ENCODE measurements around the gene TLR8.
"Not testable (repeated sequence)": the region's sequence is repeated elsewhere in the genome, so short reads cannot be mapped to it uniquely, and the experiment has no call there.

The TLR8 gene

DNA sequence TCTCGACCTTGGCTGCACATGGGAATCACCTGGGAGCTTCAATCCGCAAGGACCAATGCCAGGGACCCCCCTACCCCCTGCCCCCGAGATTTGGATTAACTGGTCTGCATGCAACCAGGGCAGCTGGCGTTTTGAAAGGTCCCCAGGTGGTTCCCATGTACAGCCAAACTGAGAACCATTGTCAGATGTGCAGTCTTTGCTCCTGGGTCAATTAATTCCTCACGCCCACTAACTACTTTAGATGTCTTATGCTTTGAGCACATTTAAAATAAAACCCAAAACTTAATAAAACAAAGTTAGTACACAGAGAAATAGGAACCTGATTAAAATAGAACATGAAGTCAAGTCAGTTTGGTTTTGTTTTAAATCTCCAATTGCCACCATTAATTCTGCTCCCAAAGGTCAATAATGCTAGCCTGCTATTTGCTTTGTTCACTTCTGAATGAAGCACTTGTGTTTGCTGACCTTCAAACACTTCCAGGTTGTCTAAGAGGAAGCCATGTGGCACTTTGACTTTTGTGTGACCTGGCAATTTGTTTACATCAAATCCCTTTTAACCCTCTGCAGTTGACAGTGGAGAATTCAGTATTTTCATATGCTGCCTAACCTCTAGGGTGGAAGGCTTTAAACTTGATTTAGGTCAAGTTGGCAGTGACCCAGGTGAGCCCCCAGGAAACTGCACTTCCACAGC, 41.3 kb downstream of the TLR8 start:
- peak; percentile 48 for DNase-seq

DNA sequence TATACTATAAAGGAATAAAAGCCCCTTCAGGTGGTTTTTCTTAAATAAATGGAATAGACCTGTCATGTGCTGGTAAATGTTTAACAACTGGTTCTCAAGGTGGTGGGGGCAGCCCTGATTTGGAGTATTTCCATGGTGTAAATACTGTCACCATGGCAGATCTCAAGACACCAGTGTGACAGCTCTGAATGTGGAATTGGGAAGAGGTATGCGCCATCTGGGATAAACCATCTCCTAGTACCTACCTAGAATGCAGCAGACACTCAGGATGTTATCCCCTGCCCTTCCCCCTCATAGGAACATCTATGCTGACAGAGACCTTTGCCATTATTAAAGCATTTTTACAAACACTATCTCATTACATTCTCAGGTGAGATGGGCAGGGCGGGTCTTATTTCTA, 42.1 kb downstream of the TLR8 start:
- DNase-seq, result no peak

DNA sequence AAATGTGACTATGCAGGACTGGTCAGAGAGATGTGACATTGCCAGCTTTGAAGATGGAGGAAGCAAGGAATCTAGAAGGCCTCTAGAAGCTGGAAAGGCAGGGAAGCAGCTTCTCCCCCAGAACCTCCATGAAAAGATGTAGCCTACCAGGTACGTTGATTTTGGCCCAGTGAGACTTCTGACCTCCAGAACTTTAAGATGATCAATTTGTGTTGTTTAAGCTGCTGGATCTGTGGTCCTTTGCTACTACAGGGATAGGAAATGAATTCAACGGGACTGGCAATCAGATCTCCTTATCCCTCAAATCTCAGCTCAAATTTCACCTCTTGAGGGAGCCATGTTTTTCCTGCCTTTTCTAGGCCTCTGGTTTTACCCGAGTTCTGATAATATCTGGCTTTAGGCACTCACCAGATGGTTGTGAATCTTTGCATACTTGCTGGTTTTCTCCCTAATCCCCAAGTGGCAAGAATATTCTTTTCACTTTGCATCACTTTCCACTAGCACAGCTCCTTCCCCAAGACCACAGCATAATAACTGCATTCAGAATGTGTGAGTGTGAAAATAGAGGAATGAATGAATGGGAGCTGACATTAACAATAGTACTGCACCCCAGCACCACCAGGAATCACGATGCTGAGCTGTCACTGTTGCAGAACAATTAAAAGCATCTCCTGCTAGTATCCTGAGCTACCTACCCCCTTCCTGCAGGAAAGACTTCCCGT, 42.9 kb downstream of the TLR8 start:
- DNase-seq, result no peak

DNA sequence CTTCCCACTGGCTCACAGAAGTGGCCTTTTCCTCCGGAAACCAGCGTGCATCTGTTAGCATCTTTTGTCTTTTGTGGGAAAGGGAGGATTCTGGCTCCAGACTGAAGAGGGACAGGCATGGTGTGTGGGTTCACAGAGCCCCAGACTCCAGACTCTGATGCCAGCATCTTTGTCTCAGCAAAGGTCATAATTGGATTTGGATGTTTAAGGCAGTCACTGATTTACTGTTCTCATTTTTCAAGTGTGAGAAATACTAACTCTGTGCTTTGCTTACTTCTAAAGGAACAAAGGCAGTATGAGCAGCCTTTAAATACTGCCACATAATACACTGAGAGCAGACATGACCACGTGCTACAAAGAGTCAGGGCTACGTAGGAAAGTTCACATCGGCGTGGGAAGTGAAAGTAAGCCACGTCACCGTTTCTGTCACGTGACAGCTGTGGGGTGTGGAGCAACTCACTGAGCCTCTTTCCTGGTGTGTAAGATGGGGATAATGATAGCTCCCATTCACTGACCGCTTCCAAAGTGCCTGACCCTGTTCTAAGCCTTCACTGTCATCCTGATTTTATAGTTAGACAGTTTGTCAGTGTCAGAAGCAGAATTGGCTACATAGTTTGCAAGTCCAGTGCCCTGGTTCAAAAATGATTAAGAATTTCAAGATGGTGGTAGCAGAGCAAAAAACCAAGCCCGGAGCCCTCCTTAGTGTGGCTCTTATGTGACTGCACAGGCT, 43.7 kb downstream of the TLR8 start:
- DNase-seq, result no peak

DNA sequence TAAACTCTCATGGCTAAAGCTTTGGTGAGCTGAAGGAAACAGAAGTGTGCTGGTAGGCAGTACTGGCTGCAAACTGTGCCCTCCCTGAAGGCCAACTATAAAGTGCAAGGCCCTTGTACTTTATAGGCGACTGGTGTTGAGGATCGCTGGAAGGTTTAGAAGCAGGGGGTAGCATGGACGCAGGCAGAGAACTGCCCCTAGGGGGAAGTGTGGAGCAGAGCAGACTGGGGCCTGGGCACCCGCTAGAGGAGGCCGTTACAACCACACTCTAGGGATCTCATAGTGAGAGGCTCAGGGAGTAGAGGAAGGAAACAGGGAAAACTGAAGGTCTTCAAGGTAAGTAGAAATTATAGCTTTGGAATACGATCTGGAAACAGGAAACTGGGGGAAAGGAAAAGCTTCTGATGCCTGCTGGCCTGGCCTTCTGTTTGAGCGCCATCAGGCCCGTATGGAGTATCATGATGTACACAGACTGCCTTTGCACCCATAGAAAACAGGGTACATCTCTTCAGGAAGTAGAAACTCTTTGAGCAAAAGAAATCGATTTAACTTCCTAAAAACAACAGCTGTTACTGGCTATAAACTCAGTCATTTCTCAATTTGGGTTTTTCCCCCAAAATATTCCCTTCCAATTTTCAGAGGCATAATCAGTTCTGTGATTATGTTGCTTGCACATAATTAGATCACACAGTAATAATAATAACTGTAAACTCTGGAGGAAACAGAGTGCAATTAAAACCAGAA, 44.6 kb downstream of the TLR8 start:
- DNase-seq, result no peak

DNA sequence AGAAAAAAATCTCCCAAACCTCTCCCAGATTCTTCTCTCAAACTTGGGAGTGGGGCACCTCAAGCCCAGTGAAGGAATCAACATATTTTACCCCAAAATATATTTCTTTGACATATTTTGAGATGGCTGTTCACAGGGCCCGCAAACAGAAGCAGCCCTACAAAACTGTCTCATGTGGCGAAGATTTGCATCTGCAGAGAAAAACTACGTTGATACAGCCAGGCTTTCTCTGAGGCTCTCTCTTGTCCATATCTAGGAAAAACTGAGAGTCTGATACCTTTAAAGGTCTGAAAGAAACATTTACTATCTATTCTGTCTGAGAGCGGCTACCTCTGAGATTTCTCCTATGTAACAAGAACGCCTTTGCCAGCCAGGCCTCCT, 45.2 kb downstream of the TLR8 start:
- DNase-seq, result no peak

DNA sequence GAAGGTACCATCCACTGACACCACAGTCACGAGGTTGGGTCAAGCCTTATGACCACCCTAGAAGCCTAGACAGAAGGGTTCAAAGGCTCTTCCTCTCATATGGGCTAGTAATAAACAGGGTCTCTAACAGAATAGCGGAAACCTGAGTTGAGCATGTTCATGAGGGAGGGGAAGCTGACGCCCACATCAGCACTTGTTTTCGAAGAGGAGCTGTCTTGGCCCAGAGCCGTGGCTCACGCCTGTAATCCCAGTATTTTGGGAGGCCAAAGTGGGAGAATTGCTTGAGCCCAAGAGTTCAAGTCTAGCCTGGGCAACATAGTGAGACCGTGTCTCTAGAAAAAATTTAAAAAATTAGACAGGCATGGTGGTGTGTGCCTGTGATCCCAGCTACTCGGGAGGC, 47.0 kb downstream of the TLR8 start:
- no peak for DNase-seq

DNA sequence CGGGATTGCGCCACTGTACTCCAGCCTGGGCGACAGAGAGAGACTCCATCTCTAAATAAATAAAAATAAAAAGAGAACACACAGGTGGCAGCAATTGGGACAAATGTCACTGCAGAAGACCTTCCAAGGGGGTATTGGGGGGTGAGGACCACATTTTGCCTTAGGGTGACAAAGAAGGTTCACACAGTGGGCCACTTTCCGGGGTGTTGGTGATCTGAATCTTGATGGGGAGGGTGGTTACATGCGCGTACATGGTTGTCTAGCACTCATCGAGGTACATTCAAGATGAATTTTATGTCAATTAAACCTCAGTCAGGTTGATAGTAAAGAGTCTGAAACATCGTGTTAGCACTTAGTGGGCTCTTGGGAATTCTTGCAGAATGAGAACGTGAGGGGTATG, 48.0 kb downstream of the TLR8 start:
- DNase-seq, result no peak

DNA sequence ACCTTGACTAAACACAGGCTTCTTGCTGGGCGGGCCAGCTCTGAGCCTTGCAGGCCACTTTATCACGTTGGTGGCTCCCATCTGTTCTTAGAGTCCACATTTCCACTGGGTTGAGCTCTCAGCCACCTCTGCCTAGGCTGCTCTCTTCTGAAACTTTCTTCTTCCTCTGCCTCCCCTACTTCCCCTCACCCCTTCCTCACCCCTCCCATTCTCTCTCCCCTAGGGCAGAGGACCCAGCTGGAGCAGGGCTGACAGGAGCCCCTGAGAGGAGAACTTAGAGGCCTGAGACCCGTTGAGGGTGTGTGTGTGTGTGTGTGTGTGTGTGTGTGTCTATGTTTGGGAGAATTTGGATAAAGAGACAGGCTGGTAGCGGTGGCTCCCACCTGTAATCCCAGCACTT, 48.6 kb downstream of the TLR8 start:
- no peak for DNase-seq

DNA sequence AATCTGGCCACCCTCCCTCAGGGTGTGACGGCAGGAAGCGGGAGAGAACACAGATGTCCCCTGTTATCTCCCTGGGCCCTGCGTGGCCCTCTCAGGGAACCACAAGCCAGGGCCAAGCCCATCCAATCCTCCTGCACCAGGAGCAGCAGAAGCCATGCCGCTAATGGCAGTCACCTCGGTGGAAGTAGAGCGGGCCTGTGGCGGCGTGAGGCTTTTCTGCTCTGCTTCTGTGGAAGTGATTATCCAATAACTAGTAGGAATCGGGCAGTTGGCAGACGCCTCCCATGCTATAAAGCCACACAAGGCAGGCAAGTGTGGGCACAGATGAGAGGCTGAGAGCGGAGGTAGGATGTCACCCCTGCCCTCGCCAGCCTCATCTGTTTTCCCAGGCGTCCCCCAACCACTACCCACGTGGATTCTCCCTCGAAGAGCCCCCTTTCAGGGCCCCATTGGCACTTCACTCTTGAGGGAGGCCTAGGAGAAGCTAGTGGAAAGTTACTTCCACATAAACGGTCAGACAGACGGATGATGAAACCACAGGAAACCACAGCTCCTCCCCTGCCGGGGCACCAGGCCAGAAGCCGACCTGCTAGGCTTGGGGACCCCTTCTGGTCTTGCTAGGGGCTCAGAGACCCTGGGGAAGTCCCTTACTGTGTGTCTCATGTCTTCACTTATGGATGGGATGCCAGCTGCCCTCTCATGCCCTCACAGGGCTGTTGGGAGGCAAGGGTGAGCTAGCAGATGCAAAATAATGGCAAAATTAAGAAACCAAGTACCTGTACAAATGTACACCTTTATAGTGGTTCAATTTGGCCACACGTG, 49.7 kb downstream of the TLR8 start:
- no peak for DNase-seq

DNA sequence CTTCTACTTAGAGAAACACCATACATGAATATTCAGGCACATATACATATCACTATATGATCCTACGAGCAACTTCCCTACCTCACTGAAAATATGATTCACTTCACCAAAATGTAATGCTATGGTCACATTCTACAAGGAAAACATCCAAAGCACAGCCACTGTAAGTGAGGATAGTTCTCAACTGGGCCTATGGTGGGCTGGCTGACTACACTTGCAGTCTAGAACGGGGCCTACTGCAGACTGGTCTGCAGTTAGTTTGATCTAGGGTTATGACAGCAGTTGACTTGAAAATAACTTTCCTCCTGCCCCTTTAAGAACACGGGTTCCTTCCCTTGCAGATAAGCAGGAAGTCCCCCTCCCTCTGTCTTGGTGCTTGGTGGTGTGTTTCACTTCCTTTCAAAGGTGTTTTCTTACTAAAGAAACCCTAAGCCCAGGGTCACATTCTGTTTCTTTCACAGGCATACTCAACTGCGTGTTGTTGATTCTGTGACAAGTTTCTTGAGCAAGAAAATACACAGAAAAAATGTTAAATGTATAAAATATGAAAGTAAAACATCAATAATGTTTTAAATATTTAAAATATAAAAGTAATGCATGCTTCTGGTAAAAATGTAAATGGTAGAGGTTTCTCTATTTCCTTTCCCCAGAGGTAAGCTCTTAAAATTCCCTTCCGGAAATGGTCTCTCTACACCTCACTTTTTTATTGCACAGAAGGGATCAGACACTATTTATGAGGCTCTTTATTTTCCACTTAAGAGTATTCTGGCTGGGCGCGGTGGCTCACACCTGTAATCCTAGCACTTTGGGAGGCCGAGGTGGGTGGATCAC, 50.5 kb downstream of the TLR8 start:
- no peak for DNase-seq

DNA sequence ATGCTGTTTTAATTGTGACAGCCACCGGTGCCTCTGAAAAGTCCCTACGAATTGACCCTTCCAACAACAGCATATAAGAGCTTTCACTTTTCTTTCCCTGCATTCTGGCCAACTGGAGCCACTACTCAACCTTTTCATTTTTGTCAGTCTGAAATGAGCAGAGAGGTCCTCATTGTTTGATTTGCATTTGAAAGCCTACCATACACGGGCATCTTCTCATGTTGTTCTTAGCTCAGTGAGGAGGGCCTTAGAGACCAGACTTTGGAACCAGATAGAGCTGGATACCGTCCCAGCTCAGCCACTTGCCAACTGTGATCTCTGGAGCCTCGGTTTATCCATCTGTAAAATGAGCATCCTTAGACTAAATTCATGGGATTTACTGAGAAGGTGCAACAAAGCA, 51.6 kb downstream of the TLR8 start:
- DNase-seq, result no peak

DNA sequence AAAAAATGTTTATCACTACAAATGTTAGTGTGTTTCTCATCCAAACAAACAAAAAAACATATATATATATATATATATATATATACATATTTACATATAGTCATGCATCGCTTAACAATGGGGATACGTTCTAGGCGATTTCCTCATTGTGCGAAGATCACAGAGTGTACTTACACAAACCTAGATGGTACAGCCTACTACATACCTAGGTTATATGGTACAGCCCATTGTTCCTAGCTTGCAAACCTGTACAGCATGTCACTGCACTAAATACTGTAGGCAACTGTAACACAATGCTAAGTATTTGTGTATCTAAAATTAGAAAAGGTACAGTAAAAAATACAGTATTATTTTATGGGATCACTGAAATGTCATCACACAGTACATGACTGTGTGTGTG, 52.0 kb downstream of the TLR8 start:
- no peak for DNase-seq

DNA sequence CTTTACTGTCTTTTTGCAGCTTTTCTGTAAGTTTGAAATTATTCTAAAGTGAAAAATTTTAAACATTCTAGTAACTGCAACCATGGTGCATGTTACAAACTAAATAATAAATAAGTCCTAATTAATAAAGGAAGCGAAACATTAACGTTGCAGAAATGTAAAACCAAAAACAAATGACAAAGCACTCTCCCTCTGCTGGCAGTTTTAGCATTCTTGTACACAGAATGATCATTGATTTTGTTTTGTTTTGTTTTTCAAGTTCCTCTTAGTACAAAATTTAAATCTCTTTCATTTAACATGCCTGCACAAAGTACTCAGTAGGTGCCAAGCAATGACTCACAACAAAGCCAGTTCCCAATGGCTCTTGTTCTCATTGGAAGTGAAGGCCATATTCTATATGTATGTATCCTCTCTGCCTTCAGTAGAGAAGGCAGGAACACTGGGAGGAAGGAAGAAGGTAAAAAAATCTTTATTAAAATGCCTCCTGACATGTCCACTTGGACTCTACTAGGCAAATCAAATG, 54.8 kb downstream of the TLR8 start:
- DNase-seq, result no peak

DNA sequence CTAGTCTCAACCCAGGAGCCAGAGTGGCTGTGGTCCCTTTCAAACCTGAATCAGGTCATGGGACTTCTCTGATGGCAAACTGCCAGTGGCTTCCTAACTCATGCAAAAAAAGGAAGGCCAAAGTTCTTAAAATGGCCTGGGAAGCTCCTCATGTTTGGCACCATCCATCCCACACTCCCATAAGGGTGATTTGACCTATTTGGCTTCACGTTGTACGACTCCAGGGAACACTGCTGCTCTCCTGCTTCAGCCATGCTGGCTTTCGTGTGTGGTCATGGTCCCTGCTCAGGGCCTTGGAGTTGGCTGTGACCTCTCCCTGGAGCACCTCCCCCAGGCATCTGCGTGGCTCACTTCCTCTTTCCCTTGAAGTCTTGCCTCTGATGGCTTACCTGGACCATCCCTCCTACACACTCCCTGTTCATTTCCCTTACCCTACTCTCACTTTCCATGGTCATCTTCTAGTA, 55.7 kb downstream of the TLR8 start:
- no peak for DNase-seq

DNA sequence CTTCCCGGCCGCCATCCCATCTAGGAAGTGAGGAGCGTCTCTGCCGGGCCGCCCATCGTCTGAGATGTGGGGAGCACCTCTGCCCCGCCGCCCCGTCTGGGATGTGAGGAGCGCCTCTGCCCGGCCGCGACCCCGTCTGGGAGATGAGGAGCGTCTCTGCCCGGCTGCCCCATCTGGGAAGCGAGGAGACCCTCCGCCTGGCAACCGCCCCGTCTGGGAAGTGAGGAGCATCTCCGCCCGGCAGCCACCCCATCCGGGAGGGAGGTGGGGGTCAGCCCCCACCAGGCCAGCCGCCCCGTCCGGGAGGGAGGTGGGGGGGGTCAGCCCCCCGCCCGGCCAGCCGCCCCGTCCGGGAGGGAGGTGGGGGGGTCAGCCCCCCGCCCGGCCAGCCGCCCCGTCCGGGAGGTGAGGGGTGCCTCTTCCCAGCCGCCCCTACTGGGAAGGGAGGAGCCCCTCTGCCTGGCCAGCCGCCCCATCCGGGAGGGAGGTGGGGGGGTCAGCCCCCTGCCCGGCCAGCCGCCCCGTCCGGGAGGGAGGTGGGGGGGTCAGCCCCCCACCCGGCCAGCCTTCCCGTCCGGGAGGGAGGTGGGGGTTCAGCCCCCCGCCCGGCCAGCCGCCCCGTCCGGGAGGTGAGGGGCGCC, 56.9 kb downstream of the TLR8 start:
- not testable (repeated sequence) for DNase-seq

DNA sequence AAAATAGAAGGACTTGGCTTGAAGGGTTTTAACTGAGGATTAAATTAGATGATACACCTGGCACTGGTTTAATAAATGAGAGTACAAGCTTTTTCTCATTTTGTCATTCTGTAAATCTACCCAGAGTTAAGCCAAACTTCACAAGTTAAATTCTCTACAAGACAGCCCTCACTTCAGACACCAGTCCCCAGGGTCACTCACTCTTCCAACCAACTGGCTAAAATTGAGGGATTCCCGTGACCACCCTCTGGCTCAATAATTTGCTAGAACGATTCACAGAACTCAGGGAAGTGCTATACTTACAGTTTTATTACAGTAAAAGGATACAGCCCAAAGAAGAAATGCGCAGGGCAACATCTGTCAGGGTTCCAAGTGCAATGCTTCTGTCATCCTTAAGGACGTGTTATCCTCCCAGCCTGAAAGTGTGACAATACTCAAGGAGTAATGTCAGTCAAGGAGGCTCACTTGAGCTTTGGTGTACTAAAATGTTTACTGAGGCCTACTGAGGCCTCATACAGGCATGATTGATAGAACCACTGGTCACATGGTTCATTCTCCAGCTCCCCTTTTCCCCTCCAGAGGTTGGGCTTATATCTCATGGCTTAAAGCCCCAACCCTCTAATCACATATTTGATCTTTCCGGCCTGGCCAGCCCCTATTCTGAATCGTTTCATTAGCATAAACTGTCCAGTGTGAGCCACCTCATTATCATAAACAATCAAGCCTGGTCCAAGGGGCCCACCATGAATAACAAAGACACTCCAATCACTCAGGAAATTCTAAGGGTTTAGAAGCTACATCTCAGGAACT, 58.9 kb downstream of the TLR8 start:
- DNase-seq, result no peak

DNA sequence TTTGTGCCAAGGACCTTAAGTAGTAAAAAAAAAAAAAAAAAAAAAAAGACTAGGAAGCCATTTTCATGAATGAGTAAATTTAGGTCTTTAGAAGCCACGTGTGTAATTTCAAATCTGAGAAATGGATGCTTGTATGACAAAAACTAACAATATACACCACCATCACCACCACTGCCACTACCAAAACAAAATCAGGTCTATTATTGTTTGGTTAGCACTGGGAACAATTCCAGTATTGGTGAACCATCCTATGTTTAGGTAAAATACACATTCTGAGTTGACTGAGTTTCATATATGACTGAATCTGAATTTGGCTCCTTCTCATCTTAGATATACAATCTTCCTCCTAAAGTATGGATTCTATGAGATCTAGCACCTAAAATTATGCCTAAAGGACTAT, 59.7 kb downstream of the TLR8 start:
- DNase-seq, result no peak

DNA sequence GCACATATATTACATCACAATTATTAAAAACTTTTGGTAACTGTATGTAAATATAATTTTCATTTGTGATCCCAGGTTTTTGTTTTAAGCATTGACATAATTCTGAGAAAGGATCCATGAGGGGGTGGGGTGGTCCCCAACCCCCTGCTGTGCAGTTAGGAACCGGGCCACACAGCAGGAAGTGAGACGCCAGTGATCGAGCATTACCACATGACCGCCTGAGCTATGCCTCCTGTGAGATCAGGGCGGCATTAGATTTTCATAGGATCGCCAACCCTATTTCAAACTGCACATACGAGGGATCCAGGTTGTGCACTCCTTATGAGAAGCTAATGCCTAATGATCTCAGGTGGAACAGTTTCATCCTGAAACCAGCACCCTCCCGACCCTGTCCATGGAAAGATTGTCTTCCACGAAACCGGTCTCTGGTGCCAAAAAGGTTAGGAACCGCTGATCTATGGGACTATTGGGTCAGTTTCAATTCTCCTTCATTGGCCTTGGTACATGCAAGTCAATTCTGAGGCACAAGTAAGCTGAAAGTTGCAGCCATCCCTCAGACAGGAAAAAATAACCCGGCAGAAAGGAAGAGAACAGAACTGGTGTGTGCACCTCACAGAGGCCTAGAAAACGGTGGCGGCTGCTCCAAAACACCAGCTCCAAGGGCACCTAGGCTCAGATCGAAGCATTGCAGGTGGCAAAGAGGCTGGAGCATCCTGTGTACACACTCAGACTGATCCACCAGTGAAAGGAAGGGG, 61.5 kb downstream of the TLR8 start:
- no peak for DNase-seq

All from NCI-H510A treated with DMSO at 0.1 percent for 48 hours (cell line).